GM18526 (cell line): Measurements from ENCODE around the gene SEMA6A.

Experiments used
- POLR2A ChIP-seq: IDR thresholded peaks from 3 replicates; pipeline ENCODE4 v1.6.1; 2011; ENCODE audit not compliant: insufficient read length; ENCODE audit errors: extremely low read depth

The SEMA6A gene

GRCh38 chr5:116567106-116567505 is 7.5 kb downstream of the SEMA6A start:
- TF ChIP-seq POLR2A: no peak

DNA sequence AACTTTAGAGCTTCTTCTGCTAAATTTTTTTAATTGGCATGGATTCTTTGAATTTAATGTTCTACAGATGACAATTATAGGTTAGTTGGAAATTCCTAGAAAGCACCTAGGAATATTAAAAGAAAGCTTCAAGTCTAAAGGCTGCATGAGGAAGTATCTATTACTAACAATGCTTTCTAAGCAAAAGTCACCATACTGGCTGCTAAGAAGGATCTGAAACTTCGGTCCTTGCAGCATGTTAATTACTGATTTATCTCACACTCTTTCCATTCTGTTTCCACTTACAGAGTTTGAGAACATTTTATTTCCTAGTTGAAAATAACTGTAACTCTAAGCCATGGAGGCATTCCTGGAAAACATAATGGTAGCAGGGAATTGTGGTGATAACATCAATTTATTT is 8.4 kb downstream of the SEMA6A start:
- TF ChIP-seq POLR2A: no peak

GRCh38 chr5:116564756-116565490 is 9.7 kb downstream of the SEMA6A start:
- TF ChIP-seq POLR2A: no peak

DNA sequence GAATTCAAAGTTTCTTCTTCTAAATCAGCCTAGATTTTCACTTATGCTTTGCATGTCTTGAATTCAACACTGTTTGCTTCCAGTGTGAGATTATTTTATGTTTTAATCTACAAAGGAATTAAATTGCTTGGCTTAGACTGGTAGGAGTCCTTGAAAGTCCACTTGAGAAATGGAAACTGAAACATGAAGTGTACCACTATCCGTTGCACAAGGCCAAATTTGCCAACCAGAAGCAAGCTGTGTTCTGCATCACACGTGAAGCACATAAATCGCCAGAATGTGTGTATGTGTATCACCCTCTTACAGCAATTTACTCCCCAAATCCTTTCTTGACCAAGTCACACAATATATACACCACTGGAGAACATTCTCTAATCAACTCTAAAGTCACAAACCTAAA is 10.3 kb downstream of the SEMA6A start:
- no peak for TF ChIP-seq POLR2A

GRCh38 chr5:116563736-116564308 is 10.8 kb downstream of the SEMA6A start:
- no peak for TF ChIP-seq POLR2A

- TF ChIP-seq POLR2A: no peak
Observed at GRCh38 chr5:116562669-116563068, 12.0 kb downstream of the SEMA6A start.

GRCh38 chr5:116561658-116562057 is 13.0 kb downstream of the SEMA6A start:
- no peak for TF ChIP-seq POLR2A

GRCh38 chr5:116559673-116560164 is 14.9 kb downstream of the SEMA6A start:
- no peak for TF ChIP-seq POLR2A

DNA sequence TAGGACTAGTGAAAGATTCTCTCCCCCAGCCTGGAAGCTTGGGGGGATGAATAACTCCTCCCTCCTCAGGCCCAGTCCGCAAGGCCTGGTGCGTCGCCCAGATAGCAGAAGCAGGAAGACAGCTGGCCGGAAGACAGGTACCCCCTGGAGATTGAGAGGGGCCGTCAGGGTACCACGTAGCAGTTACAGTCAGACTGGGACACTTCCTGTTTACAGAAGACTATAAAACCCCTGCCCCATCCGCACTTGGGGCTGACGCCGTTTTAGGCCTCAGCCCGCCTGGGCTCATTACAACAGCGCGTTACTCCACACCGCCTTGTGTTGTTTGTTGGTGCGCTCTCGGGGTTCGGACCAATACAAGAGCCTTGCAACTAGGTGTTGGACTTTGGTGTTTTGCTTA is 15.4 kb downstream of the SEMA6A start:
- TF ChIP-seq POLR2A: no peak

DNA sequence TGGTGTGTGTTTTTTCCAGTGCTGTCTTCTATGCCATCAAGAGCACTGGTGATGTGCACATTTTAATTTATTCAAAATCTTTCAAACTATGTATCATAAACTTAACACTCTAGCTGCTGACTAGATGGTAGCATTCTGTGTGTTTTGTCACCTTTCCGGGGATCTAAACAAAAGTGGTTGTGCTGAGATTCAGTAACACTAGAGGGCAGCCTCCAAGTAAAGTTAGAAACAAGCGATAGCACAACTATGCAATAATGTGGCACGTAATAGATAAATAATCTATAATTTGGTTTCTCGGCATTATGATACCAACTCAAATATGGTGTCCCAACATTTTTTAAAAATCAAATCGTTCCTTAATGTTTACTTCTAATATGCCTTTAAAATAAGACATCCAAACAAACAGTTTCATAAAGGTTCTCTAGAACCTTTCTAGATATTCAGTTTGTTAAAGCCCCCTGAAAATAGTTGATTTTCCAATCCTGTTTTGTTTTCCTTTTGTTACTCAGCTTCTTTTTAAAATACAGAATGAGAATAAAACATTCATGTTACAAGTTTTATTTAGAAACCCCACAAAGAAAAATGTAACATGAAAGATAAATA is 16.9 kb downstream of the SEMA6A start:
- no peak for TF ChIP-seq POLR2A

GRCh38 chr5:116554764-116555163 is 19.9 kb downstream of the SEMA6A start:
- no peak for TF ChIP-seq POLR2A

DNA sequence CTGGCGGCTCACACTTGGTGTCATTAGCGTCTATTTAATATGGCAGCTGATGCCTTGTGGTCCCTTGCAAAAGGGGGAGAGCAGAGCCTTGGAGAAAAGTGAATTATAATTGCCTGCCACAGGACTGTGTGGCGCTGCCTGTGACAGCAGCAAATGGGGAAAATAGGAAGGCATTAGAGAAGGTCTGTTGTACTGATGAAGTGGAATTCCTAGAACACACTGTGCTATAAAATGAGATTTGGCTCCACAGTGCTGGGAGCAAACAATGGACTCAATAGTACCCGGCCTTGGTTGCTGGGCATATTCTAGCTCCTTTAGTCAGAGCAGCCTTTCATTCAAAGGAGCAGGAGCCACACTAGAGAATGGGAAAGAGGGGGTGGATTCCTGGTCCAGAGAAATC is 21.3 kb downstream of the SEMA6A start:
- no peak for TF ChIP-seq POLR2A

DNA sequence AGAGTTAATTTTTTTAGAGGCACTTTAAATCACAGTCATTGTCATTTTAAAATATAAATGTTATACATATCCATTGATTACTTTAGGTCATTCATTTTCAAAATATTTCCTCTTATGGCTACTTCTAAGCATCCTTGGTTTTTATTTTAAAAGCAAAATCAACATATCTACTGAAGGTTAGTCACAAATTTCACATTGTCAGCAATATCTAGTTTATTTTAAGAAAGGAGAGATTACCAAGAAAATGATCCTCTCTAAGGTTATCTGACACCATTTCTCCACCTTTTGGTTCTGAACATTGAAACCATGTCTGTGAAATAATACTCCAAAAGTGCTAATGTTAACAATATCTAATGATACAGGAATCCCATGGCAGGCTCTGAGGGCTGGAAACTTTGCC is 24.5 kb downstream of the SEMA6A start:
- no peak for TF ChIP-seq POLR2A

GRCh38 chr5:116546743-116547124 is 27.9 kb downstream of the SEMA6A start:
- TF ChIP-seq POLR2A: no peak

GRCh38 chr5:116546033-116546742 is 28.4 kb downstream of the SEMA6A start:
- no peak for TF ChIP-seq POLR2A
